Liver (tissue), 9 donors: ENCODE results near the gene GGT6. TPM values are rescaled to one million over a fixed set of nuclear protein-coding genes. Genes with fewer than 3 reads are reported as not detected.

Source experiments
- DNase-seq: peaks from one replicate; pipeline ENCODE4 v3.0.0-alpha.2; 2017; ENCODE audit warnings: low spot score
- H3K27ac ChIP-seq, 2 donors: one replicate each; pipeline ENCODE4 v1.7.0; 2013; ENCODE audit warnings: inconsistent platforms in 2 of 2, low read length in 2 of 2, control low read depth in 1 of 2, low read depth in 1 of 2, mild to moderate bottlenecking in 1 of 2
- H3K27me3 ChIP-seq, 4 donors: one replicate each; pipeline versions ENCODE4 v1.6.1 to v1.7.0; 2013; ENCODE audit warnings: low read length in 3 of 4, inconsistent platforms in 1 of 4, mild to moderate bottlenecking in 1 of 4, moderate library complexity in 1 of 4; ENCODE audit not compliant: control insufficient read depth in 4 of 4, insufficient read depth in 4 of 4
- H3K36me3 ChIP-seq, 4 donors: one replicate each; pipeline versions ENCODE4 v1.6.1 to v1.7.0; 2013; ENCODE audit warnings: low read length in 3 of 4, mild to moderate bottlenecking in 3 of 4, low read depth in 1 of 4, moderate library complexity in 1 of 4; ENCODE audit not compliant: control insufficient read depth in 4 of 4, insufficient read depth in 3 of 4
- H3K4me1 ChIP-seq, 4 donors: one replicate each; pipeline versions ENCODE4 v1.6.1 to v1.7.0; 2013; ENCODE audit warnings: low read length in 3 of 4, mild to moderate bottlenecking in 3 of 4, moderate library complexity in 1 of 4; ENCODE audit not compliant: control insufficient read depth in 4 of 4, insufficient read depth in 4 of 4
- H3K4me3 ChIP-seq, 3 donors: one replicate each; pipeline versions ENCODE4 v1.6.1 to v1.7.0; 2013; ENCODE audit warnings: low read length in 3 of 3, control low read depth in 1 of 3, low read depth in 1 of 3, mild to moderate bottlenecking in 1 of 3
- H3K9ac ChIP-seq, 2 donors: one replicate each; pipeline ENCODE4 v1.7.0; 2013; ENCODE audit warnings: low read length in 2 of 2, mild to moderate bottlenecking in 2 of 2, moderate library complexity in 2 of 2, control low read depth in 1 of 2, low read depth in 1 of 2
- H3K9me3 ChIP-seq, 4 donors: one replicate each; pipeline versions ENCODE4 v1.6.1 to v1.7.0; 2013; ENCODE audit warnings: low read length in 3 of 4; ENCODE audit not compliant: control insufficient read depth in 4 of 4
- FOXA1 ChIP-seq: IDR thresholded peaks from 2 replicates; pipeline ENCODE4 v1.6.1; 2016; ENCODE audit warnings: antibody characterized with exemption
- JUND ChIP-seq, 2 donors: IDR thresholded peaks; 2 replicates each; pipeline ENCODE4 v1.6.1; 2016; ENCODE audit warnings: antibody characterized with exemption in 2 of 2
- NR2F2 ChIP-seq: IDR thresholded peaks from 2 replicates; pipeline ENCODE4 v1.6.1; 2016; ENCODE audit warnings: antibody characterized with exemption
- RXRA ChIP-seq, 2 donors: IDR thresholded peaks; 2 replicates each; pipeline ENCODE4 v1.6.1; 2017 to 2018; ENCODE audit warnings: antibody characterized with exemption in 2 of 2, mild to moderate bottlenecking in 1 of 2
- SP1 ChIP-seq: IDR thresholded peaks from 2 replicates; pipeline ENCODE4 v1.6.1; 2018; ENCODE audit warnings: antibody characterized with exemption, mild to moderate bottlenecking
- WGBS: extraction: QIAGEN DNeasy Blood & Tissue Kit; methylation state at CpG from one replicate; pipeline ENCODE4 v1.1.7; 2013; 5-methylcytosine and 5-hydroxymethylcytosine counted together
- polyA plus RNA-seq, 2 donors: library from polyadenylated mRNA; stranded (reverse) in 1 of 2; unstranded in 1 of 2; fragments of 200-250 nt in 1 of 2; fragments of >200 nt in 1 of 2; fragmentation: Nextera tagmentation in 1 of 2; extraction: Ambion mirVana in 1 of 2; gene quantifications; one replicate each; pipeline versions ENCODE4 v1.2.1 to v1.2.3, GENCODE V29; 2013 to 2015
- total RNA-seq, 2 donors: library from RNA; depleted of rRNA; stranded (reverse); fragments of >200 nt; gene quantifications; one replicate each; pipeline ENCODE4 v1.2.3, GENCODE V29; 2014
- TF ChIP-seq, protein P1 (sequence below): IDR thresholded peaks from 2 replicates; pipeline ENCODE4 v1.6.1; 2016; ENCODE audit warnings: antibody characterized with exemption
- donor health status: healthy.
- donor health status: healthy.
- donor health status: healthy.
- donor health status: healthy.
- donor health status: healthy.

GGT6 gene
- total and polyA plus RNA-seq, 4 donors, result 0.19 to 1.1 (median 0.53) TPM

DNA sequence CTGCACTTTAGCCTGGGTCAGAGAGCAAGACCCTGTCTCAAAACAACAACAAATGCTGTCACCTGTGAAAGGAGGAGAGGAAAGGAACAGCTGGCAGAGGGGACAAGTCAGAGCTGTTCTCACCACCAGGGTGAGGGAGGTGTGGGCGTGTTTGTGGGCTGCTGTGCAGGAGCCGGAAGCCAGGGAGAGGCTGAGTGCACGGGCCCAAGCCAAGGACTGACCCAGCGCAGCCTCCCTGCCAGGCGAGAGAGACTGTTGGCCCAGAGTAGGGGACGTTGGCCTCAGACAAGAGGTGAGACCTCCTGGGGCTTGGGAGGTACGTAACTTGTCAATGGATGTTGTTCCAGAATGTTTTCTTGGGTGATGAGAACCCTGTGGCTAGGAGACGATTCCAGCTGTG, 51.0 kb downstream of the GGT6 start:
- H3K27ac ChIP-seq, result peak overlapping the region; percentile 66 to 72
- TF ChIP-seq NR2F2 (peak; percentile 6), JUND (IDR thresholded peaks at IDR 0.05) (no peak)
- no peak overlapping the region for H3K4me3 ChIP-seq
- no peak for DNase-seq
- peaks cover 0 to 12% (median 3%) of the 10 kb centered on the region in 4 donors for H3K4me1 ChIP-seq
- WGBS, result 69% methylated on average over 8 of the region's 8 CpGs
- H3K36me3 ChIP-seq, result no peaks in the 10 kb centered on the region
- no peaks in the 10 kb centered on the region for H3K9me3 ChIP-seq
- no peaks in the 10 kb centered on the region for H3K27me3 ChIP-seq
- H3K9ac ChIP-seq, result no peak overlapping the region

- Histone ChIP-seq H3K4me3 (no peak overlapping the region), H3K9me3 (no peaks in the 10 kb centered on the region), H3K27me3 (no peaks in the 10 kb centered on the region), H3K36me3 (no peaks in the 10 kb centered on the region), H3K4me1 (peaks cover 0 to 12% (median 3%) of the 10 kb centered on the region in 4 donors), H3K27ac (no peak overlapping the region), H3K9ac (no peak overlapping the region)
- no peak for DNase-seq
- TF ChIP-seq, protein P1, sequence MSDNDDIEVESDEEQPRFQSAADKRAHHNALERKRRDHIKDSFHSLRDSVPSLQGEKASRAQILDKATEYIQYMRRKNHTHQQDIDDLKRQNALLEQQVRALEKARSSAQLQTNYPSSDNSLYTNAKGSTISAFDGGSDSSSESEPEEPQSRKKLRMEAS, result no peak
- no peak for TF ChIP-seq RXRA (IDR thresholded peaks at IDR 0.05)
- WGBS, result 90% methylated on average over 3 of the region's 3 CpGs
These were observed 52.2 kb downstream of the GGT6 start for GRCh38 chr17:4508207-4508606.

- Histone ChIP-seq H3K27ac (no peak overlapping the region), H3K4me3 (no peak overlapping the region), H3K9ac (no peak overlapping the region), H3K27me3 (no peaks in the 10 kb centered on the region), H3K9me3 (no peaks in the 10 kb centered on the region), H3K36me3 (no peaks in the 10 kb centered on the region), H3K4me1 (peaks cover 0 to 12% (median 3%) of the 10 kb centered on the region in 4 donors)
- WGBS, result 76% methylated on average over 8 of the region's 8 CpGs
- no peak for TF ChIP-seq NR2F2
- no peak for TF ChIP-seq JUND (IDR thresholded peaks at IDR 0.05)
- TF ChIP-seq SP1, result no peak
- TF ChIP-seq FOXA1, result no peak
- DNase-seq, result no peak
These were observed 52.8 kb downstream of the GGT6 start for GRCh38 chr17:4507361-4508111.

Other genes with a start within 250 kb of the GGT6 start
- 10 to 100 TPM; 22.2 to 25.3 TPM for gene UBE2G1, start 193.9 kb downstream of the GGT6 start, total RNA-seq
- gene UBE2G1, start 193.9 kb downstream of the GGT6 start, polyA plus RNA-seq, result 10 to 100 TPM; 19.9 to 20.4 TPM
- gene SPNS3, start 126.6 kb downstream of the GGT6 start, total RNA-seq, result 1 to 10 TPM in 1 of 2 donors, under 1 TPM in 1; 0.17 to 2.3 TPM
- gene SPNS3, start 126.6 kb downstream of the GGT6 start, polyA plus RNA-seq, result under 1 TPM; 0.16 to 0.32 TPM
- 1 to 10 TPM; 4.9 to 9.0 TPM for gene SPNS2, start 61.7 kb downstream of the GGT6 start, total RNA-seq
- 1 to 10 TPM; 4.0 to 5.6 TPM for gene SPNS2, start 61.7 kb downstream of the GGT6 start, polyA plus RNA-seq
- gene MYBBP1A, start 5.2 kb downstream of the GGT6 start, total RNA-seq, result 10 to 100 TPM; 20.5 to 23.3 TPM
- 10 to 100 TPM; 12.2 to 19.6 TPM for gene MYBBP1A, start 5.2 kb downstream of the GGT6 start, polyA plus RNA-seq
- not detected for gene SMTNL2, start 24.0 kb upstream of the GGT6 start, total RNA-seq
- gene SMTNL2, start 24.0 kb upstream of the GGT6 start, polyA plus RNA-seq, result under 1 TPM; 0.13 to 0.29 TPM
- 1 to 10 TPM in 1 of 2 donors, not detected in 1; 1.7 TPM for gene ALOX15, start 81.1 kb upstream of the GGT6 start, total RNA-seq
- under 1 TPM in 1 of 2 donors, not detected in 1; 0.03 TPM for gene ALOX15, start 81.1 kb upstream of the GGT6 start, polyA plus RNA-seq
- 10 to 100 TPM; 14.2 to 14.8 TPM for gene PELP1, start 143.6 kb upstream of the GGT6 start, total RNA-seq
- 10 to 100 TPM in 1 of 2 donors, 1 to 10 TPM in 1; 5.1 to 12.8 TPM for gene PELP1, start 143.6 kb upstream of the GGT6 start, polyA plus RNA-seq
- gene ARRB2, start 150.1 kb upstream of the GGT6 start, total RNA-seq, result 10 to 100 TPM; 11.8 to 14.1 TPM
- gene ARRB2, start 150.1 kb upstream of the GGT6 start, polyA plus RNA-seq, result 10 to 100 TPM; 13.7 to 16.5 TPM
- gene MED11, start 170.9 kb upstream of the GGT6 start, total RNA-seq, result 10 to 100 TPM; 11.2 to 11.5 TPM
- gene MED11, start 170.9 kb upstream of the GGT6 start, polyA plus RNA-seq, result 10 to 100 TPM; 15.9 to 35.6 TPM
- under 1 TPM; 0.47 to 0.67 TPM for gene ZMYND15, start 179.3 kb upstream of the GGT6 start, total RNA-seq
- gene ZMYND15, start 179.3 kb upstream of the GGT6 start, polyA plus RNA-seq, result 1 to 10 TPM in 1 of 2 donors, under 1 TPM in 1; 0.75 to 2.4 TPM
- gene CXCL16, start 179.4 kb upstream of the GGT6 start, total RNA-seq, result 10 to 100 TPM; 10.7 to 15.3 TPM
- 10 to 100 TPM; 16.9 to 41.1 TPM for gene CXCL16, start 179.4 kb upstream of the GGT6 start, polyA plus RNA-seq
- 10 to 100 TPM; 20.1 to 32.5 TPM for gene TM4SF5, start 211.3 kb upstream of the GGT6 start, total RNA-seq
- gene TM4SF5, start 211.3 kb upstream of the GGT6 start, polyA plus RNA-seq, result 100 to 1,000 TPM; 198 to 309 TPM
- 1 to 10 TPM; 1.7 to 1.8 TPM for gene VMO1, start 225.8 kb upstream of the GGT6 start, total RNA-seq
- gene VMO1, start 225.8 kb upstream of the GGT6 start, polyA plus RNA-seq, result 1 to 10 TPM; 5.9 to 9.1 TPM
- gene GLTPD2, start 228.4 kb upstream of the GGT6 start, total RNA-seq, result 10 to 100 TPM; 15.1 to 34.5 TPM
- gene GLTPD2, start 228.4 kb upstream of the GGT6 start, polyA plus RNA-seq, result 10 to 100 TPM; 16.9 to 63.2 TPM
- gene PSMB6, start 235.6 kb upstream of the GGT6 start, total RNA-seq, result 10 to 100 TPM; 64.7 to 95.5 TPM
- gene PSMB6, start 235.6 kb upstream of the GGT6 start, polyA plus RNA-seq, result 100 to 1,000 TPM; 155 to 219 TPM
- gene PLD2, start 246.6 kb upstream of the GGT6 start, total RNA-seq, result 10 to 100 TPM in 1 of 2 donors, 1 to 10 TPM in 1; 3.5 to 15.8 TPM
- 1 to 10 TPM; 5.6 to 6.0 TPM for gene PLD2, start 246.6 kb upstream of the GGT6 start, polyA plus RNA-seq